ENCODE data around the gene C1orf115.

Gene C1orf115, protein sequence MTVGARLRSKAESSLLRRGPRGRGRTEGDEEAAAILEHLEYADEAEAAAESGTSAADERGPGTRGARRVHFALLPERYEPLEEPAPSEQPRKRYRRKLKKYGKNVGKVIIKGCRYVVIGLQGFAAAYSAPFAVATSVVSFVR

GRCh38 chr1:220690140-220691052 is at the start of gene C1orf115:
Gene C1orf115, plus strand, starts transcription at chr1:220690363. Its CDS starts 40 bp downstream, at chr1:220690403.
- H3K4me3 ChIP-seq (ENCODE audit: low read depth, low read length) = no peak within 1 kb of the TSS
- DNase-seq (ENCODE audit: low read depth) = peak; percentile 25
- TF ChIP-seq, protein P1, sequence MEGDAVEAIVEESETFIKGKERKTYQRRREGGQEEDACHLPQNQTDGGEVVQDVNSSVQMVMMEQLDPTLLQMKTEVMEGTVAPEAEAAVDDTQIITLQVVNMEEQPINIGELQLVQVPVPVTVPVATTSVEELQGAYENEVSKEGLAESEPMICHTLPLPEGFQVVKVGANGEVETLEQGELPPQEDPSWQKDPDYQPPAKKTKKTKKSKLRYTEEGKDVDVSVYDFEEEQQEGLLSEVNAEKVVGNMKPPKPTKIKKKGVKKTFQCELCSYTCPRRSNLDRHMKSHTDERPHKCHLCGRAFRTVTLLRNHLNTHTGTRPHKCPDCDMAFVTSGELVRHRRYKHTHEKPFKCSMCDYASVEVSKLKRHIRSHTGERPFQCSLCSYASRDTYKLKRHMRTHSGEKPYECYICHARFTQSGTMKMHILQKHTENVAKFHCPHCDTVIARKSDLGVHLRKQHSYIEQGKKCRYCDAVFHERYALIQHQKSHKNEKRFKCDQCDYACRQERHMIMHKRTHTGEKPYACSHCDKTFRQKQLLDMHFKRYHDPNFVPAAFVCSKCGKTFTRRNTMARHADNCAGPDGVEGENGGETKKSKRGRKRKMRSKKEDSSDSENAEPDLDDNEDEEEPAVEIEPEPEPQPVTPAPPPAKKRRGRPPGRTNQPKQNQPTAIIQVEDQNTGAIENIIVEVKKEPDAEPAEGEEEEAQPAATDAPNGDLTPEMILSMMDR (IDR thresholded peaks at IDR 0.05; ENCODE audit: low read depth, low read length) = peak; percentile 34
- TF ChIP-seq POLR2A (IDR thresholded peaks at IDR 0.05; ENCODE audit: extremely low read depth, insufficient read length) (no peak), MYC (IDR thresholded peaks at IDR 0.05; ENCODE audit: low read depth, low read length) (no peak)
- TF ChIP-seq, protein P2, sequence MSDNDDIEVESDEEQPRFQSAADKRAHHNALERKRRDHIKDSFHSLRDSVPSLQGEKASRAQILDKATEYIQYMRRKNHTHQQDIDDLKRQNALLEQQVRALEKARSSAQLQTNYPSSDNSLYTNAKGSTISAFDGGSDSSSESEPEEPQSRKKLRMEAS (IDR thresholded peaks at IDR 0.05; ENCODE audit: low read depth, low read length) = no peak

DNA sequence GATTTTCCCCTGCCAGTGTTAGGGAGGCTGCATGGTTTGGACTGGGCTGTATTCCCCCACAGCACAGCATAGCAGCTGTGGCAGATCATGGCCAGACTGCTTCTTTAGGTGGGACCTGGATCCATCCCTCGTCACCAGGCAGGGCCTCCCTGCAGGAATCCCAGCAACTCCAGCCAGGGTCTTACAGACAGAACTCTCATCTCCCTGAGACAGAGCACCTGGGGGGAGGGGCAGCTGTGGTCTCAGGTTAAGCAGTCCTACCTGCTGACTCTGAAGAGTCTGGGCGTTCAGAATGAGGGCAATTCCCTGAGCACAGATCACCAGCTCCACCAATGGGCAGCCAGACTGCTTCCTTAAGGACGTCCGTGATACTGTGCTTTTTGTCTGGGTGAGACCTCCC is 47.9 kb upstream of the C1orf115 start:
- TF ChIP-seq MYC (IDR thresholded peaks at IDR 0.05; ENCODE audit: low read depth, low read length) (no peak), POLR2A (IDR thresholded peaks at IDR 0.05; ENCODE audit: extremely low read depth, insufficient read length) (no peak)
- TF ChIP-seq, protein P1 (IDR thresholded peaks at IDR 0.05; ENCODE audit: low read depth, low read length) = no peak
- TF ChIP-seq, protein P2 (IDR thresholded peaks at IDR 0.05; ENCODE audit: low read depth, low read length) = no peak
- H3K4me3 ChIP-seq (ENCODE audit: low read depth, low read length) = no peak overlapping the region
- no peak for DNase-seq (ENCODE audit: low read depth)

DNA sequence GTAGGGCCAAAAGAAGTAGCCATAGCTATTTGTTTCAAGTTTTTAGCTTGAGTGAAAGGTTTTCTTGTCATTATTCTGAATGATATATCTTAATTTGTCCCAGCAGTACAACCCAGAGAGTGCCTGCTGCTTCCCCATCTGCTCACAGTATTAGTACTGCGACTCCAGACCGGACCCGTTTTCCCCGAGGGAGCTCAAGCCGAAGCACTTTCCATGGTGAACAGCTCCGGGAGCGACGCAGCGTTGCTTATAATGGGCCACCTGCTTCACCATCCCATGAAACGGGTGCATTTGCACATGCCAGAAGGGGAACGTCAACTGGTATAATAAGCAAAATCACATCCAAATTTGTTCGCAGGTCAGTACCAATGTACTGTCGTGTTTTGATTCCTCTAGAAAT is 37.2 kb upstream of the C1orf115 start:
- TF ChIP-seq, protein P2 (IDR thresholded peaks at IDR 0.05; ENCODE audit: low read depth, low read length) = no peak
- TF ChIP-seq, protein P1 (IDR thresholded peaks at IDR 0.05; ENCODE audit: low read depth, low read length) = no peak
- TF ChIP-seq MYC (IDR thresholded peaks at IDR 0.05; ENCODE audit: low read depth, low read length) = no peak
- no peak for TF ChIP-seq POLR2A (IDR thresholded peaks at IDR 0.05; ENCODE audit: extremely low read depth, insufficient read length)
- no peak overlapping the region for H3K4me3 ChIP-seq (ENCODE audit: low read depth, low read length)
- DNase-seq (ENCODE audit: low read depth) = no peak

DNA sequence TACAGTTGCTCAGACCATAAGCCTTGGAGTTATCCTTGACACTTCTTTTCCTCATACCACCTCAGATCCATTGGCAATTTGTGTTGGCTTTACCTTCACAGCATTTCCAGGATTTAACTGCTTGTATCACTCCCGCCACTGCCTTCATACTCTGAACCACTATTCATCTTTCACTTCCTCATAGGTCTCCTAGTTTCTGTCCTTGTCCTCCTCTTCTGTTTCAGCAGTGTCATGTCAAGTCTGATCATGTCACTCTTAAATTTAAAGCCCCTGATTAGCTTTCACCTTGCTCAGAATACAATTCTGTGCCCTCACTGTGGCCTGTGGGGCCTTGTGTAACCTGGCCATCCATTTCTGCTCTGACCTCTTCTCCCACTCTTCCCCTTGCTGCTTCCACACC is 34.7 kb upstream of the C1orf115 start:
- no peak for DNase-seq (ENCODE audit: low read depth)
- TF ChIP-seq POLR2A (IDR thresholded peaks at IDR 0.05; ENCODE audit: extremely low read depth, insufficient read length) = no peak
- TF ChIP-seq MYC (IDR thresholded peaks at IDR 0.05; ENCODE audit: low read depth, low read length) = no peak
- TF ChIP-seq, protein P2 (IDR thresholded peaks at IDR 0.05; ENCODE audit: low read depth, low read length) = no peak
- TF ChIP-seq, protein P1 (IDR thresholded peaks at IDR 0.05; ENCODE audit: low read depth, low read length) = no peak
- no peak overlapping the region for H3K4me3 ChIP-seq (ENCODE audit: low read depth, low read length)

DNA sequence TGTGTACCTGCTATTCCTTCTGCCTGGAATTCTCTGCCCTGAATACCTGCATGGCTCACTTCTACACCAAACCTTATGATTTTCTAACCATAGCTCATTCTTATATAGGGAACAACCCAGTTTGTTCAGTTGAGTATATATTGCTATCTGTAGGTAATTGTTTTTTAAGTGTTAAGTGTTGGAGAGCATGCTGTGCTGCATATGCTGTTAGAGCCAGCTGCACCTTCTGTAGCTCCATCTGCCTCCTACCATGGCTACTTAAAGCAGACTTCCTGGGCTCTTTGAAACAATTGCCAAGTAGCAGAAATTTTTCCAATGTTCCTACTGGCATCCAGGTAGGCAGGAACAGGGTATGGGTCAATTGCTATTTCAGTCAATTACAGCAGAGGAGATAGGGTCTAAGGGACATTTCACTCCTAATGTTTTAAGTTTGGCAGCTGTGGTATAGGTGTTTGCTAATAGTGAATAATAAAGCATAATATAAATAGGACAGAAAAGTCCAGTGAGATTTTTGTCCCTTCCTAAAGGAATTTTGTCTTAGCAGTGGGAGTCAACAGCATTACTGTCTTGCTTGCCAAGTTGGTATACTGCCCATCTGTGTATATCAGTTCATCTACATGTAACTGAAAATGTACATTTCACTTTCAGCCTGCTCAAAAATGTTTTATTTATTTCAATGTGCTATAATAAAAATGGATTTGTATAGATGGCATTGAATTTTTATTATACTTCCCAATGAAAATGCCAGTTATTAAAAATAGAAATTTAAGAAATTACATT is 34.0 kb upstream of the C1orf115 start:
- DNase-seq (ENCODE audit: low read depth) = no peak
- H3K4me3 ChIP-seq (ENCODE audit: low read depth, low read length) = no peak overlapping the region

More for the DNA sequence above, 34.0 kb upstream of the C1orf115 start:
- TF ChIP-seq, protein P1 (IDR thresholded peaks at IDR 0.05; ENCODE audit: low read depth, low read length) = no peak
- TF ChIP-seq, protein P2 (IDR thresholded peaks at IDR 0.05; ENCODE audit: low read depth, low read length) = no peak
- TF ChIP-seq MYC (IDR thresholded peaks at IDR 0.05; ENCODE audit: low read depth, low read length) (no peak), POLR2A (IDR thresholded peaks at IDR 0.05; ENCODE audit: extremely low read depth, insufficient read length) (no peak)

Measured in NB4 (cell line).